A673 (cell line): Measurements from ENCODE around the gene SUN1. TPM values are rescaled to one million over a fixed set of nuclear protein-coding genes. Genes with fewer than 3 reads are reported as not detected.

ENCODE experiments used
- BruUV-seq: library from RNA; stranded (reverse); fragments of 400-500 nt; replicated peaks from 2 replicates; lab custom pipeline; 2021; lab: Mats Ljungman, UMichigan
- CTCF ChIA-PET: fragments of 300-600 bp; sonication (Branson Sonifier 250); formaldehyde crosslinking; loops from one replicate; lab custom pipeline; 2022; ENCODE audit warnings: antibody characterized with exemption; lab: Charles Lee
- POLR2A ChIA-PET: fragments of 300-600 bp; sonication (Branson Sonifier 250); formaldehyde crosslinking; loops from one replicate; lab custom pipeline; 2022; ENCODE audit warnings: antibody characterized with exemption; ENCODE audit not compliant: low non-redundant PET; lab: Charles Lee
- DNase-seq: peaks from one replicate; pipeline ENCODE4 v3.0.0-alpha.2; 2015; ENCODE audit warnings: low spot score
- H3K27ac ChIP-seq: fragments of 200-600 bp; sonication (generic); 2 replicates; pipeline ENCODE4 v1.5.1; 2016; ENCODE audit warnings: mixed run types, low read depth, mild to moderate bottlenecking, mixed read lengths, antibody characterized with exemption, low read length; ENCODE audit not compliant: poor library complexity, severe bottlenecking
- H3K27me3 ChIP-seq: fragments of 200-600 bp; sonication (generic); replicated peaks from 2 replicates; pipeline ENCODE4 v1.6.1; 2017; ENCODE audit warnings: mixed run types, low read depth, mild to moderate bottlenecking, mixed read lengths, antibody characterized with exemption, low read length; ENCODE audit not compliant: insufficient read depth, poor library complexity
- H3K36me3 ChIP-seq: fragments of 200-600 bp; sonication (generic); 2 replicates; pipeline ENCODE4 v1.6.1; 2016; ENCODE audit warnings: mixed run types, mild to moderate bottlenecking, mixed read lengths, antibody characterized with exemption, low read length; ENCODE audit not compliant: insufficient read depth, poor library complexity, severe bottlenecking
- H3K4me1 ChIP-seq: fragments of 200-600 bp; sonication (generic); 2 replicates; pipeline ENCODE4 v1.6.1; 2017; ENCODE audit warnings: mixed run types, mild to moderate bottlenecking, mixed read lengths, antibody characterized with exemption, low read length; ENCODE audit not compliant: insufficient read depth, poor library complexity, severe bottlenecking
- H3K4me3 ChIP-seq: fragments of 200-600 bp; sonication (generic); 2 replicates; pipeline ENCODE4 v1.5.1; 2016; ENCODE audit warnings: low read depth, mixed run types, mild to moderate bottlenecking, mixed read lengths, low read length; ENCODE audit not compliant: poor library complexity, severe bottlenecking
- H3K9me3 ChIP-seq: fragments of 200-600 bp; sonication (generic); 2 replicates; pipeline ENCODE4 v1.6.1; 2016; ENCODE audit warnings: mixed run types, low read depth, mild to moderate bottlenecking, mixed read lengths, antibody characterized with exemption, low read length; ENCODE audit not compliant: poor library complexity, severe bottlenecking
- EZH2 ChIP-seq: fragments of 200-600 bp; sonication (generic); IDR thresholded peaks from 2 replicates; pipeline ENCODE4 v1.6.1; 2017; ENCODE audit warnings: borderline replicate concordance, low read depth, mild to moderate bottlenecking, mixed read lengths, antibody characterized with exemption, low read length; ENCODE audit not compliant: poor library complexity, severe bottlenecking
- intact Hi-C: fragments of 100-400 bp; cut with micrococcal nuclease; formaldehyde crosslinking; loops from one replicate; pipeline ENCODE4 v1.10.0; 2022; ENCODE audit not compliant: unreplicated experiment
- total RNA-seq: library from RNA; stranded (reverse); gene quantifications from 2 replicates; pipeline ENCODE4 v1.2.3, GENCODE V29; 2021
- TF ChIP-seq, protein P1 (sequence below): fragments of 300-800, 200-600 bp; sonication (generic); conservative IDR thresholded peaks from 2 replicates; pipeline ENCODE4 v1.5.1; 2017; ENCODE audit warnings: low read depth, mild to moderate bottlenecking, antibody characterized with exemption, low read length, moderate library complexity, mixed read lengths

SUN1 gene
- total RNA-seq, 1 experiment from 2014 or later, result 189 TPM

DNA sequence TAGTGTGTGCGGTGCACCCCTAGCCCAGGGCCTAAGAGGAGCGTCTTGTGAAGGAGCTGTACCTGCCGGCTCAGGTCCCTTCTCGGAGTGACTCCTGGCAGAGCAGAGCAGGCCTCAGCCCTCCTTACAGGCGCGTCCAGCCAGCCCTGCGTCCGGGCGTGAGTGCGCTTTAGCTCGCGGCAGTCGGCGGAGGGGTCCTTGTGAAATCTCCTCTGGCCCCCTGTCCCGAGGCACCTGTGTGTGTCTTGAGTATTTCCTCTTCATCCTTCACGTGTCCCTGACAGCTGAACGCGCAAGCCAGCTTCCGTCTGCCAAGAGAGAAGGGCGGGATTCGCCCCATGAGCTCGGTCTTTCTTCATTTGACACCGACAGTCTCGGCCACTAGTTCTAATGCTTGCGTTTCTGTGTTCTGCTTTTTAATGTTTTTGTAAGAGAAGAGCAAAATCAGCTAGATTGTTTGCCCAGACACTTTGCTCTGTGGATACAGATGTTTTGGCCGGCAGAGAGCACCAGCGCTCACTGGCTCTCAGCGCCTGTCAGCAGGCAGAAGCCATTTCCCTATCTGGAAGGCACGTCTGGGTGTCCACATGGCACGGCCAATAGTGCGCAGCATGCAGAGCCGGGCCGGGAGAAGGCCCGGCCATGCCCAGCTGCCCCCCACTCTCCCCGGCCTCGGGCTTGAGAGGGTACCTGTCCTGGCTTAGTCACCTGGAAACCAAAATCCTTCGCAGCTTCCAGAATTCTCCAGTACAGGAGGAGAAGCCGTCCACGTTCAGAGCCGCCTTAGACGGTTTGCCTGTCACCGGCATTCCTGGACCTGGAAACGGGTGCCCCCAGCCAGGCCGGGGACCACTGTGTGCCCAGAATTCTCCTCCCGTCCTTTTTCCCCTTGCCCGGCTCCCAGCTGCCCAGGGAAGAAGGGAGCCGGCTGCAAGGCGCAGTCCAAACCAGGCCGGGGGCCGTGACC is 51.1 kb downstream of the SUN1 start:
- ChIA-PET CTCF (no interaction called here), POLR2A (no interaction called here)
- H3K27me3 ChIP-seq, result no peaks in the 10 kb centered on the region
- no peaks in the 10 kb centered on the region for H3K9me3 ChIP-seq
- no peak overlapping the region for H3K27ac ChIP-seq
- intact Hi-C loops, result no loop called here
- H3K36me3 ChIP-seq, result peaks cover 14% of the 10 kb centered on the region
- H3K4me3 ChIP-seq, result no peak overlapping the region
- no peak for DNase-seq
- TF ChIP-seq, protein P1, sequence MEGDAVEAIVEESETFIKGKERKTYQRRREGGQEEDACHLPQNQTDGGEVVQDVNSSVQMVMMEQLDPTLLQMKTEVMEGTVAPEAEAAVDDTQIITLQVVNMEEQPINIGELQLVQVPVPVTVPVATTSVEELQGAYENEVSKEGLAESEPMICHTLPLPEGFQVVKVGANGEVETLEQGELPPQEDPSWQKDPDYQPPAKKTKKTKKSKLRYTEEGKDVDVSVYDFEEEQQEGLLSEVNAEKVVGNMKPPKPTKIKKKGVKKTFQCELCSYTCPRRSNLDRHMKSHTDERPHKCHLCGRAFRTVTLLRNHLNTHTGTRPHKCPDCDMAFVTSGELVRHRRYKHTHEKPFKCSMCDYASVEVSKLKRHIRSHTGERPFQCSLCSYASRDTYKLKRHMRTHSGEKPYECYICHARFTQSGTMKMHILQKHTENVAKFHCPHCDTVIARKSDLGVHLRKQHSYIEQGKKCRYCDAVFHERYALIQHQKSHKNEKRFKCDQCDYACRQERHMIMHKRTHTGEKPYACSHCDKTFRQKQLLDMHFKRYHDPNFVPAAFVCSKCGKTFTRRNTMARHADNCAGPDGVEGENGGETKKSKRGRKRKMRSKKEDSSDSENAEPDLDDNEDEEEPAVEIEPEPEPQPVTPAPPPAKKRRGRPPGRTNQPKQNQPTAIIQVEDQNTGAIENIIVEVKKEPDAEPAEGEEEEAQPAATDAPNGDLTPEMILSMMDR, result no peak
- TF ChIP-seq EZH2, result no peak
- peaks cover 8% of the 10 kb centered on the region for H3K4me1 ChIP-seq
- no TSS peak for BruUV-seq

DNA sequence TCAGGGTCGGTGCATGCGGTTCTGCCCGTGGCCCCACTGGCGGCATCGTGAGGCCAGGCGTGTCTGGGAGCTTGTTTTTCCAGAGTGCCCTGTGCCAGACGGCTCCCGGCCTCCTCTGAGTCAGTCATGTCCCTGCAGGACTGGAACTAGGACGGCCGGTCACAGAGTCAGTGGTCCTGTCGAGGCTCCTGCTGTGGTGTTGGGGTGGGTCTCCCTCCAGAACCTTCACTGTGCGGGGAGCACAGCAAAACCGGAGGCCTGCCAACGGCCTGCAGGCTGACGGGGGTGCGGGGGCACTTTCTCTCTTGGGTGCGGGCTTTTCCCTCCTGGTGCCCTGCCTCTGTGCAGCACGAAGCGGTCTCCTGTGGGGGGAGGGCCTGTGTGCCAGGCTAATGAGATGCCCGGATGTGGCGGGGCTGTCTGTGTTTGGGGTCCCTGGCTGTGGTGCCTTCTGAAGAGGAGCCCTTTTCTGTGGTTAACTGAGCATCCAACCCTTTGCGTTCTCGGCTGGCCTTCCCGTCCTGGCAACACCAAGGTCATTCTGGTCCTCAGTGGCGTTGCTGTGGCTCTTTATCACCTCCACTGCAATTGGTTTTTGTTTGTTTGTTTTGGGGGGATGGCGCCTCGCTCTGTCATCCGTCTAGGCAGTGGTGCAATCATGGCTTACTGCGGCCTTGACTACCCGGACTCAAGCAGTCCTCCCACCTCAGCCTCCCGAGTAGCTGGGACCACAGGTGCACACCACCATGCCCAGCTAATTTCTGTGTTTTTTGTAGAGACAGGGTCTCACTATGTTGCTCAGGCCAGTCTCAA is 52.1 kb downstream of the SUN1 start:
- intact Hi-C loops, result no loop called here
- CTCF ChIA-PET, result no interaction called here

DNA sequence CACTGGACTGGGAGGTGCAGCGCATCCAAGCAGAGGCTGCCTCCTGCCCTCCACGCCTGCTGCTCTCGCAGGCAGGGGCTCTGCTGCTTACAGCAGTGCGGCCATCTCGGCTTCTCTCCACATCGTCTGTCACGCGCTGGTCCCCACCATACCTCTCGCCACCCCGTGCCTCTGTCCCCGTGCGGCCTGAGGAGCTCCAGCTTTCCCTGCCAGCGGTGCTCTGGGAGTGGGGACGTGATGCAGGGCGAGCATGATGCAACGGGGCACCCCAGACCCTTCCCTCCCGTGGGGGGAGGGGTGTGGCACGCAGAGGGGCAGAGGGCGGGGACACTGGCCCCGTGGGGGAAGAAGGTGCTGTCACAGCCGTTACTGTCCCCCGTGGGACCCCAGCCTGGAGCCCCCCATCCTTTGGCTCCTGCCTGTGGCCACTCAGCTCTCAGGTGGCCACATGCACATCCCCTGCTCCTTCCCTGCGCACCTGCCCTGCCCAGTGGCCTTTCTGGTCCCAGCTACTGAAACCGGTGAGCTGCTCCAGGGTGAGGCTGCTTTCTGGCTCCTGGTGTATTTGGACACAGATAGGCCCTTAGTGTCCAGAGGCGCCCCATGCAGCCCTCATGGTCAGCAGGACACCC is 53.1 kb downstream of the SUN1 start:
- no peak overlapping the region for H3K27ac ChIP-seq
- no peak overlapping the region for H3K4me3 ChIP-seq
- ChIA-PET POLR2A (no interaction called here), CTCF (no interaction called here)
- BruUV-seq, result no TSS peak
- H3K9me3 ChIP-seq, result no peaks in the 10 kb centered on the region
- intact Hi-C loops, result no loop called here
- H3K36me3 ChIP-seq, result peaks cover 12% of the 10 kb centered on the region
- H3K4me1 ChIP-seq, result no peaks in the 10 kb centered on the region
- TF ChIP-seq, protein P1, result no peak
- no peak for TF ChIP-seq EZH2
- DNase-seq, result no peak
- H3K27me3 ChIP-seq, result no peaks in the 10 kb centered on the region

More for the DNA sequence above, 52.1 kb downstream of the SUN1 start:
- no peaks in the 10 kb centered on the region for H3K4me1 ChIP-seq
- peaks cover 12% of the 10 kb centered on the region for H3K36me3 ChIP-seq
- BruUV-seq, result no TSS peak
- TF ChIP-seq, protein P1, result no peak
- no peak for TF ChIP-seq EZH2
- no peak overlapping the region for H3K27ac ChIP-seq
- no peaks in the 10 kb centered on the region for H3K9me3 ChIP-seq
- no peaks in the 10 kb centered on the region for H3K27me3 ChIP-seq
- no peak overlapping the region for H3K4me3 ChIP-seq
- POLR2A ChIA-PET, result no interaction called here
- no peak for DNase-seq
